Activated CD8-positive, alpha-beta memory T cell treated with anti-CD3 and anti-CD28 coated beads, Interleukin-2, amount 10 ng/mL, durations not matched to agents 7 days and 5 days (primary cell): Measurements from ENCODE around the gene MTRFR. TPM values are rescaled to one million over a fixed set of nuclear protein-coding genes. Genes with fewer than 3 reads are reported as not detected.
"Not testable (repeated sequence)": the region's sequence is repeated elsewhere in the genome, so short reads cannot be mapped to it uniquely, and the experiment has no call there.

ENCODE experiments used
- ATAC-seq: fragments of 150-1000 bp; cut with Tn5 transposase; one replicate; pipeline ENCODE4 v1.10.0; 2021; ENCODE audit warnings: moderate library complexity
- CTCF ChIA-PET: fragments of 350-600 bp; sonication (Branson Sonifier 250); formaldehyde crosslinking; loops from one replicate; lab custom pipeline; 2021; ENCODE audit warnings: antibody characterized with exemption; lab: Charles Lee
- DNase-seq: peaks from one replicate; pipeline ENCODE4 v3.0.0-alpha.2; 2020
- H3K27ac Mint-ChIP-seq: one replicate; pipeline ENCODE4 v1.8.0; 2021; ENCODE audit warnings: mild to moderate bottlenecking, mixed read lengths
- H3K27me3 Mint-ChIP-seq: one replicate; pipeline ENCODE4 v1.8.0; 2021; ENCODE audit warnings: mixed read lengths
- H3K36me3 Mint-ChIP-seq: one replicate; pipeline ENCODE4 v1.8.0; 2021; ENCODE audit warnings: mild to moderate bottlenecking, mixed read lengths
- H3K4me1 Mint-ChIP-seq: one replicate; pipeline ENCODE4 v1.8.0; 2021; ENCODE audit warnings: mixed read lengths
- H3K4me3 Mint-ChIP-seq: one replicate; pipeline ENCODE4 v1.8.0; 2021; ENCODE audit warnings: mild to moderate bottlenecking, moderate library complexity, mixed read lengths
- H3K9me3 Mint-ChIP-seq: one replicate; pipeline ENCODE4 v1.8.0; 2022; ENCODE audit warnings: low read depth, mixed read lengths
- total RNA-seq, 2 experiments: library from RNA; stranded (reverse); gene quantifications; one replicate each; pipeline ENCODE4 v1.2.3, GENCODE V29; 2021

Gene MTRFR
- total RNA-seq, 2 experiments from 2014 or later = 29.5 to 31.7 TPM

DNA sequence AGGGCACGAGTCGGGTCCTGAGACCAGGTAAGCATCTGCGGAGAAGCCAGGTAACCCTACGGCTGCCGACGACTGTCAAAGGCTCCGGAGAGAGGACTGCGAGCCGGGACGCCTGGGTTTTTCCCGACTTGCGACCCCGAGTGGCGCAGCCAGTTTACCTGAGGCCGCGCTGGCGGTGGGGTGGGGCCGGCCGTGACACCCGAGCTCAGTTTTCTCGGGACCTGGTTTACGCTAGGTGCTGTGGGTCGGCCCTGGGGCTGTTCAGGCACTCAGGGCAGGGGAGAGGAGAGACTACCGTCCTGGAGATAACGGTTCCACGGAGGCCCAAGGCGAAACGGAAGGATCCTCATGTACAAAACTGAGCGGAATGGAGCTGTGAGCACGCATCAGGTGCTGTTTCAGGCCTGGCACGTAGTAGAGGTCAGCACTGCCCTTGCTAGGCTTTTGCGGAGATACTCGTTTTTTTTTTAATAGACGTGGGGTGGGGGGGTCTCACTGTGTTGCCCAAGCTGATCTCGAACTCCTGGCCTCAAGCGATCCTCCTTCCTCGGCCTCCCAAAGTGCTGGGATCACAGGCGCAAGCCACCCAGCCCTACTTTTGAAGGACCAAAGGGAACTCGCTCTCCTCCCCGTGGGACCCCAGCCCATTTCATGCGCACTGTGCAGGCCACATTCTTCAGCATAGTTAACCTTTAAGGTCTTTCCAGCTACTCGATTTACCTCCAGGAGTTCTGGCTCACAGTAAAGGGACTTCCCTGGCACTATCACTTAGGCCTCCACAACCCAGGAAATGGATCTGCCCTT lies 471 bp downstream of the MTRFR start:
- H3K27ac Mint-ChIP-seq = peak overlapping the region; percentile 98
- ATAC-seq = peak; percentile 17
- CTCF ChIA-PET = interaction anchor here (0.9 to 5.9 kb wide), 12 partner anchors 9 to 398 kb away, joined by 3 to 43 read pairs (median 4); partner anchors contain the start of gene OGFOD2
- DNase-seq = peak; percentile 53
- H3K36me3 Mint-ChIP-seq = peaks cover 43% of the 10 kb centered on the region
- peaks cover 64% of the 10 kb centered on the region for H3K4me1 Mint-ChIP-seq
- no peaks in the 10 kb centered on the region for H3K9me3 Mint-ChIP-seq
- H3K27me3 Mint-ChIP-seq = no peaks in the 10 kb centered on the region
- H3K4me3 Mint-ChIP-seq = peak overlapping the region; percentile 98

DNA sequence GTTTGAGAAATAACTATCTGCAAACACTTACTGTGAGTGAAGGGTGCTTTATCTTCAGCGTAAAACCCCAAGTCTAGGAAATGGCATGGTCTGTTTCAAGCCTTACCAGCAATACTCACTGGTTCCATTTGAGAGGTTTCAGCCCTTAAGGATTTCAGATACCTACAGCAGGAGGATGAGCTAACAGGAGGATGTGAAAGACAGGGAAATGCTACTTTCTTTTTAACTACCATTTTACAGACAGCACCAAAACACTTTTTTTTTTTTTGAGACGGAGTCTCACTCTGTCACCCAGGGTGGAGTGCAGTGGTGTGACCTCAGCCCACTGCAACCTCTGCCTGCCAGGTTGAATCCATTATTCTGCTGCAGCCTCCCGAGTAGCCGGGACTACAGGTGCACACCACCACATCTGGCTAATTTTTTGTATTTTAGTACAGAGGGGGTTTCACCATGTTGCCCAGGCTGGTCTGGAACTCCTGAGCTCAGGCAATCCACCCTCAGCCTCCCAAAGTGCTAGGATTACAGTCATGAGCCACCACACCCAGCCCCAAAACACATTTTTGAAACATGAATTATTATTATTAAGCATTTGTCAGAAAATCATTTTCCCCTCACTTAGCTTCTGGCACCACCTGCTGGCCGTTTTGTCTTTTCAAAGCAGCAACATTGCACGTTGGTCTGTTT lies 4.6 kb downstream of the MTRFR start:
- H3K9me3 Mint-ChIP-seq = no peaks in the 10 kb centered on the region
- peaks cover 54% of the 10 kb centered on the region for H3K4me1 Mint-ChIP-seq
- peak; percentile 84 for DNase-seq
- H3K27me3 Mint-ChIP-seq = no peaks in the 10 kb centered on the region
- peaks cover 51% of the 10 kb centered on the region for H3K36me3 Mint-ChIP-seq
- CTCF ChIA-PET = interaction anchor here (0.5 to 6.3 kb wide), 50 partner anchors 10 to 444 kb away, joined by 3 to 55 read pairs (median 4); partner anchors contain the start of genes ARL6IP4, KMT5A, OGFOD2 and PITPNM2
- peak overlapping the region; percentile 88 for H3K27ac Mint-ChIP-seq
- no peak for ATAC-seq
- H3K4me3 Mint-ChIP-seq = peak overlapping the region; percentile 62

- peak overlapping the region; percentile 88 for H3K27ac Mint-ChIP-seq
- no peaks in the 10 kb centered on the region for H3K9me3 Mint-ChIP-seq
- H3K36me3 Mint-ChIP-seq = peaks cover 49% of the 10 kb centered on the region
- peaks cover 53% of the 10 kb centered on the region for H3K4me1 Mint-ChIP-seq
- CTCF ChIA-PET = interaction anchor here (0.5 to 6.3 kb wide), 46 partner anchors 10 to 444 kb away, joined by 3 to 55 read pairs (median 4); partner anchors contain the start of genes ARL6IP4, KMT5A, OGFOD2 and PITPNM2
- ATAC-seq (no peak), DNase-seq (no peak)
- H3K4me3 Mint-ChIP-seq = peak overlapping the region; percentile 62
- no peaks in the 10 kb centered on the region for H3K27me3 Mint-ChIP-seq
These were observed 5.1 kb downstream of the MTRFR start for GRCh38 chr12:123238330-123238682.

- Mint-ChIP-seq H3K4me3 (no peak overlapping the region), H3K4me1 (peaks cover 56% of the 10 kb centered on the region), H3K27ac (no peak overlapping the region), H3K27me3 (no peaks in the 10 kb centered on the region), H3K36me3 (peaks cover 48% of the 10 kb centered on the region), H3K9me3 (no peaks in the 10 kb centered on the region)
- DNase-seq (peak; percentile 11), ATAC-seq (no peak)
- CTCF ChIA-PET = interaction anchor here (1.0 to 6.3 kb wide), 15 partner anchors 9 to 264 kb away, joined by 3 to 55 read pairs (median 9); partner anchors contain the start of genes ARL6IP4, KMT5A, OGFOD2 and PITPNM2
These were observed 5.7 kb downstream of the MTRFR start for GRCh38 chr12:123238961-123239360.

DNA sequence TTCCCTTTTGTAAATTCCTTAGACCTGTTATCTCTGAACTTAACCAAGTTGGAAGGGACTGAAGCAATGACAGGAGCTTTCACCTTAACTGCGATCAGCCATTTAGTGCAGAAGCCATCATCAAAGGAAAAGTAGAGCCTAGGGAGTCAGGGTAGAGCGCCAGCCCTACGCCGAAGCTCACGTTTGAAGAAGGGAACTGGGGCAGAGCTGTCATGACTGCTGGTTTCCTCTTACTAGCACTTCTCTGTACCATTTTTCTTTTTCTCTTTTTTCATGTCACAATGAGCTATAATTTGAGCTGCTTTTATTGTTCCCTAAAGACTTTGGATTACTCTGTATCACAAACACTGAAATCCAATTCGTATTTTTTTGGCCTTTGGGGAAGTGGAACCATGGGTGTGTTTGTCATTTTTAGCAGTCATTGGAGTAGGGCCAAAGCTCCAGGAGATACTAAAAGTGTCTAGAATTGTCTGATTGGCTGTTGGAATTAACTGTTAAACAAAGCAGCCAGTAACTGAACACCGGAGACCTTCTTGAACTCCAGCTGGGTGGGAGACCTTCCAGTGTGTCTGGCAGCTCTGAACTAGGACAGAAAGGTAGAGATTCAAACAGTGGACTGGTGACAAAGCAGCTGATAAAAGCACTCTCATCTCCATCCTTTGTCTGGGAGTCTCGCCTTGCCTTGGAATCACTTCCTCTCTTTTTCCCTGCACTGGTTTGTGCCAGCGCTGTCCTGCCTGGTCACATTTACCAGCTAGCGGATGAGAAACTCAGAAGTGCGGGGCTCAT lies 9.1 kb downstream of the MTRFR start:
- H3K4me3 Mint-ChIP-seq = no peak overlapping the region
- no peak overlapping the region for H3K27ac Mint-ChIP-seq
- H3K27me3 Mint-ChIP-seq = no peaks in the 10 kb centered on the region
- DNase-seq = no peak
- H3K9me3 Mint-ChIP-seq = peaks cover 3% of the 10 kb centered on the region
- ATAC-seq = no peak
- CTCF ChIA-PET = interaction anchor here (1.0 to 3.5 kb wide), 6 partner anchors 10 to 226 kb away, joined by 3 to 19 read pairs (median 3); partner anchors contain the start of genes MPHOSPH9 and MTRFR
- H3K36me3 Mint-ChIP-seq = peaks cover 51% of the 10 kb centered on the region
- peaks cover 46% of the 10 kb centered on the region for H3K4me1 Mint-ChIP-seq

GRCh38 chr12:123243671-123244262 lies 10.5 kb downstream of the MTRFR start:
- Mint-ChIP-seq H3K36me3 (peaks cover 57% of the 10 kb centered on the region), H3K27ac (no peak overlapping the region), H3K4me3 (no peak overlapping the region), H3K9me3 (peaks cover 3% of the 10 kb centered on the region), H3K4me1 (peaks cover 43% of the 10 kb centered on the region), H3K27me3 (no peaks in the 10 kb centered on the region)
- DNase-seq (no peak), ATAC-seq (no peak)
- CTCF ChIA-PET = interaction anchor here (1.1 to 3.5 kb wide), 3 partner anchors 11 to 201 kb away, joined by 3 to 19 read pairs (median 6); partner anchors contain the start of genes MPHOSPH9 and MTRFR

DNA sequence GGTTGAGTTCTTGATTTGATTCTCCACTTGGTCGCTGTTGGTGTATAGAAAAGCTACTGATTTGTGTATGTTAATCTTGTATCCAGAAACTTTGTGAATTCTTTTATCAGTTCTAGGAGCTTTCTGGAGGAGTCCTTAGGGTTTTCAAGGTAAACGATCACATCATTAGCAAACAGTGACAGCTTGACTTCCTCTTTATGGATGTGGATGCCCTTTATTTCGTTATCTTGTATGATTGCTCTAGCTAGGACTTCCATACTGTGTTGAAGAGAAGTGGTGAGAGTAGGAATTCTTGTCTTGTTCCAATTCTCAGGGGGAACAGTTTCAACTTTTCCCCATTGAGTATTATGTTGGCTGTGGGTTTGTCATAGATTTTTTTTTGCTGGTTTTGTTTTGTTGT lies 12.4 kb downstream of the MTRFR start:
- DNase-seq = no peak
- Mint-ChIP-seq H3K4me1 (peaks cover 48% of the 10 kb centered on the region), H3K9me3 (peaks cover 3% of the 10 kb centered on the region), H3K4me3 (no peak overlapping the region), H3K36me3 (peaks cover 62% of the 10 kb centered on the region), H3K27ac (no peak overlapping the region), H3K27me3 (no peaks in the 10 kb centered on the region)
- no peak for ATAC-seq
- CTCF ChIA-PET = no interaction called here

DNA sequence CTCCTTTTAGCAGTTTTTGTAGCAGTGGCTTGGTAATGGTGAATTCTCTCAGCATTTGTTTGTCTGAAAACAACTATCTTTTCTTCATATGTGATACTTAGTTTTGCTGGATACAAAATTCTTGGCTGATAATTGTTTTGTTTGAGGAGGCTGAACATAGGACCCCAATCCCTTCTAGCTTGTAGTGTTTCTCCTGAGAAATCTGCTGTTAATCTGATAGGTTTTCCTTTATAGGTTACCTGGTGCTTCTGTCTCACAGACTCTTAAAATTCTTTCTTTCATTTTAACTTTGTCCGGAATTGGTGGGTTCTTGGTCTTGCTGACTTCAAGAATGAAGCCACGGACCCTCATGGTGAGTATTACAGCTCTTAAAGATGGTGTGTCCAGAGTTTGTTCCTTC lies 14.9 kb downstream of the MTRFR start:
- Mint-ChIP-seq H3K27ac (peak overlapping the region; percentile 5), H3K4me1 (peaks cover 38% of the 10 kb centered on the region), H3K36me3 (peaks cover 50% of the 10 kb centered on the region)
- H3K4me3 Mint-ChIP-seq, H3K9me3 Mint-ChIP-seq, H3K27me3 Mint-ChIP-seq, DNase-seq, ATAC-seq: not testable (repeated sequence)
- CTCF ChIA-PET = interaction anchor here (3.4 kb wide), 1 partner anchor 10 kb away, joined by 17 read pairs; no protein-coding TSS in a partner anchor

- Mint-ChIP-seq H3K36me3 (peaks cover 56% of the 10 kb centered on the region), H3K4me1 (peaks cover 35% of the 10 kb centered on the region)
- H3K4me3 Mint-ChIP-seq, H3K27ac Mint-ChIP-seq, ATAC-seq, DNase-seq, H3K27me3 Mint-ChIP-seq, H3K9me3 Mint-ChIP-seq: not testable (repeated sequence)
- CTCF ChIA-PET = interaction anchor here (0.8 to 3.4 kb wide), 3 partner anchors 9 to 11 kb away, joined by 3 to 17 read pairs (median 3); no protein-coding TSS in a partner anchor
These were observed 15.9 kb downstream of the MTRFR start for GRCh38 chr12:123248996-123249741.

- ATAC-seq (no peak), DNase-seq (no peak)
- peaks cover 54% of the 10 kb centered on the region for H3K36me3 Mint-ChIP-seq
- no peak overlapping the region for H3K4me3 Mint-ChIP-seq
- H3K4me1 Mint-ChIP-seq = peaks cover 29% of the 10 kb centered on the region
- peaks cover 3% of the 10 kb centered on the region for H3K9me3 Mint-ChIP-seq
- H3K27me3 Mint-ChIP-seq = no peaks in the 10 kb centered on the region
- CTCF ChIA-PET = no interaction called here
- peak overlapping the region; percentile 52 for H3K27ac Mint-ChIP-seq
These were observed 17.5 kb downstream of the MTRFR start for GRCh38 chr12:123250471-123251383.

- ATAC-seq (no peak), DNase-seq (no peak)
- H3K9me3 Mint-ChIP-seq = peaks cover 3% of the 10 kb centered on the region
- H3K27ac Mint-ChIP-seq = no peak overlapping the region
- peaks cover 28% of the 10 kb centered on the region for H3K4me1 Mint-ChIP-seq
- CTCF ChIA-PET = no interaction called here
- H3K36me3 Mint-ChIP-seq = peaks cover 51% of the 10 kb centered on the region
- no peaks in the 10 kb centered on the region for H3K27me3 Mint-ChIP-seq
- H3K4me3 Mint-ChIP-seq = no peak overlapping the region
These were observed 18.3 kb downstream of the MTRFR start for GRCh38 chr12:123251403-123252076.
